Neural cell (in vitro differentiated cells): Measurements from ENCODE around the gene OR51A7. TPM values are rescaled to one million over a fixed set of nuclear protein-coding genes. Genes with fewer than 3 reads are reported as not detected.
"Not testable (repeated sequence)": the region's sequence is repeated elsewhere in the genome, so short reads cannot be mapped to it uniquely, and the experiment has no call there.

Experiments
- H2AFZ ChIP-seq: fragments of 200-600, 300-800 bp; sonication (generic), shearing (Covaris generic); 2 replicates; pipeline ENCODE4 v1.6.0; 2014; ENCODE audit warnings: low read depth, mild to moderate bottlenecking, antibody characterized with exemption, low read length, moderate library complexity
- H3F3A ChIP-seq: fragments of 200-600 bp; shearing (Covaris generic); 2 replicates; pipeline ENCODE4 v1.6.1; 2016; ENCODE audit warnings: mild to moderate bottlenecking, moderate library complexity, mixed read lengths, antibody characterized with exemption, low read length; ENCODE audit not compliant: insufficient read depth, poor library complexity, severe bottlenecking
- H3K27ac ChIP-seq: fragments of 200-600, 300-800 bp; sonication (generic), shearing (Covaris generic); 2 replicates; pipeline ENCODE4 v1.5.1; 2014; ENCODE audit warnings: mild to moderate bottlenecking, low read length, moderate library complexity
- H3K27me3 ChIP-seq: fragments of 300-800, 200-600 bp; sonication (generic), shearing (Covaris generic); 2 replicates; pipeline ENCODE4 v1.6.0; 2014; ENCODE audit warnings: mild to moderate bottlenecking, low read depth, low read length, moderate library complexity; ENCODE audit not compliant: insufficient read depth
- H3K36me3 ChIP-seq: fragments of 300-800, 200-600 bp; sonication (generic), shearing (Covaris generic); 2 replicates; pipeline ENCODE4 v1.5.1; 2014; ENCODE audit warnings: mild to moderate bottlenecking, antibody characterized with exemption, low read length, moderate library complexity; ENCODE audit not compliant: insufficient read depth
- H3K4me2 ChIP-seq: fragments of 300-800, 200-600 bp; sonication (generic), shearing (Covaris generic); 2 replicates; pipeline ENCODE4 v1.6.0; 2014; ENCODE audit warnings: mild to moderate bottlenecking, low read length
- H3K4me3 ChIP-seq: fragments of 300-800, 200-600 bp; sonication (generic), shearing (Covaris generic); 2 replicates; pipeline ENCODE4 v1.5.1; 2014; ENCODE audit warnings: mild to moderate bottlenecking, low read length, moderate library complexity
- H3K79me2 ChIP-seq: fragments of 200-600 bp; shearing (Covaris generic); replicated peaks from 2 replicates; pipeline ENCODE4 v1.6.0; 2014; ENCODE audit warnings: mild to moderate bottlenecking, low read length, moderate library complexity; ENCODE audit not compliant: insufficient read depth
- H3K9ac ChIP-seq: fragments of 300-800, 200-600 bp; sonication (generic), shearing (Covaris generic); 2 replicates; pipeline ENCODE4 v1.6.1; 2016; ENCODE audit warnings: mild to moderate bottlenecking, low read length, mixed read lengths
- H3K9me2 ChIP-seq: fragments of 200-600 bp; shearing (Covaris generic); 2 replicates; pipeline ENCODE4 v1.6.1; 2016; ENCODE audit warnings: mild to moderate bottlenecking, low read length, mixed read lengths; ENCODE audit not compliant: insufficient read depth
- H3K9me3 ChIP-seq: fragments of 200-600, 300-800 bp; sonication (generic), shearing (Covaris generic); 2 replicates; pipeline ENCODE4 v1.6.1; 2016; ENCODE audit warnings: mild to moderate bottlenecking, mixed run types, low read length, moderate library complexity, mixed read lengths
- H4K20me1 ChIP-seq: fragments of 200-600 bp; shearing (Covaris generic); 2 replicates; pipeline ENCODE4 v1.6.1; 2016; ENCODE audit warnings: mild to moderate bottlenecking, mixed run types; ENCODE audit not compliant: insufficient read depth
- EP300 ChIP-seq: fragments of 450-650 bp; conservative IDR thresholded peaks from 2 replicates; pipeline ENCODE4 v1.6.1; 2014; ENCODE audit warnings: antibody characterized with exemption, mild to moderate bottlenecking, moderate library complexity; ENCODE audit not compliant: poor library complexity, severe bottlenecking
- EZH2 ChIP-seq: fragments of 200-600, 300-800 bp; shearing (Covaris generic), sonication (generic); IDR thresholded peaks from 2 replicates; pipeline ENCODE4 v1.6.1; 2014; ENCODE audit warnings: antibody characterized with exemption, low read length, borderline replicate concordance, mild to moderate bottlenecking; ENCODE audit not compliant: insufficient read depth, poor library complexity, severe bottlenecking
- MXI1 ChIP-seq: fragments of 450-650 bp; conservative IDR thresholded peaks from 2 replicates; pipeline ENCODE4 v1.6.1; 2014; ENCODE audit warnings: antibody characterized with exemption, mild to moderate bottlenecking; ENCODE audit not compliant: poor library complexity, severe bottlenecking
- POLR2AphosphoS5 ChIP-seq: IDR thresholded peaks from 2 replicates; pipeline ENCODE4 v1.6.1; 2012
- RAD21 ChIP-seq: fragments of 450-650 bp; conservative IDR thresholded peaks from 2 replicates; pipeline ENCODE4 v1.6.1; 2014; ENCODE audit warnings: antibody characterized with exemption, mild to moderate bottlenecking, moderate library complexity
- SMC3 ChIP-seq: fragments of 450-650 bp; conservative IDR thresholded peaks from 2 replicates; pipeline ENCODE4 v1.6.1; 2014; ENCODE audit warnings: antibody characterized with exemption, mild to moderate bottlenecking, moderate library complexity; ENCODE audit not compliant: poor library complexity
- TAF1 ChIP-seq: IDR thresholded peaks from 2 replicates; pipeline ENCODE4 v1.6.1; 2012; ENCODE audit warnings: low read depth
- polyA minus RNA-seq: library from RNA; depleted of rRNA, polyadenylated mRNA; stranded (reverse); fragments of >200 nt; gene quantifications from 2 replicates; pipeline ENCODE4 v1.2.3, GENCODE V29; 2014
- polyA plus RNA-seq: library from polyadenylated mRNA; depleted of rRNA; stranded (reverse); fragments of >200 nt; gene quantifications from 2 replicates; pipeline ENCODE4 v1.2.3, GENCODE V29; 2014
- TF ChIP-seq, protein P1 (sequence below): fragments of 450-650 bp; IDR thresholded peaks from 2 replicates; pipeline ENCODE4 v1.5.1; 2014; ENCODE audit warnings: antibody characterized with exemption, mild to moderate bottlenecking, moderate library complexity; ENCODE audit not compliant: poor library complexity, severe bottlenecking
- TF ChIP-seq, protein P2 (sequence below): IDR thresholded peaks from 2 replicates; pipeline ENCODE4 v1.6.1; 2012; ENCODE audit warnings: borderline replicate concordance

The OR51A7 gene, protein sequence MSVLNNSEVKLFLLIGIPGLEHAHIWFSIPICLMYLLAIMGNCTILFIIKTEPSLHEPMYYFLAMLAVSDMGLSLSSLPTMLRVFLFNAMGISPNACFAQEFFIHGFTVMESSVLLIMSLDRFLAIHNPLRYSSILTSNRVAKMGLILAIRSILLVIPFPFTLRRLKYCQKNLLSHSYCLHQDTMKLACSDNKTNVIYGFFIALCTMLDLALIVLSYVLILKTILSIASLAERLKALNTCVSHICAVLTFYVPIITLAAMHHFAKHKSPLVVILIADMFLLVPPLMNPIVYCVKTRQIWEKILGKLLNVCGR
- not detected in 2 replicates for polyA plus RNA-seq
- polyA minus RNA-seq, result not detected in 2 replicates

DNA sequence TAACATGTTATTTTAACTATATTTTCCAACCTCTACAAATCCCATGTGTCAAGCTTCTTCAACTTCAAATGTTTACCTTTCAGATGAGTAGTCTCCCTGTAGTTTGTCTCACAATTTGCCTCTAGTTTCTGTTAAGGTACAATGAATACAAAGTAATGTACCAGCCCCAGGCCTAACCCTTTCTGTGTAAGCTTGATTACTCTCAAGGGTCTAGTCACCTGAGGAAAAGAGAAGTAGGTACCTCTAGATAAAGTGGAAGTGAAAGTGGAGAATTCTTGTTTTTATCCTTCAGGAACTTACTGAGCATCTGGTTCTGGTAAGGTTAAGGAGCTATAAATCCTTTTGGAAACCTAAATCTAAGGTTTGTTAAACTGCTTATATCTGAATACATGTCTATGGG lies at the start of gene OR51A7:
Gene OR51A7 (plus strand): TSS at position 300 of the 400 bp plus-strand sequence. CDS start 3,587 bp downstream, outside the sequence.
- no peaks in the 10 kb centered on the region for H3K9me2 ChIP-seq
- H3K79me2 ChIP-seq, result no peaks in the 10 kb centered on the region
- no peak within 1 kb of the TSS for H3K4me2 ChIP-seq
- no peak within 1 kb of the TSS for H3K4me3 ChIP-seq
- H3F3A ChIP-seq, result no peaks in the 10 kb centered on the region
- H3K27me3 ChIP-seq, result no peaks in the 10 kb centered on the region
- no peak within 1 kb of the TSS for H2AFZ ChIP-seq
- no peaks in the 10 kb centered on the region for H3K36me3 ChIP-seq
- no peak within 1 kb of the TSS for H3K27ac ChIP-seq
- no peaks in the 10 kb centered on the region for H3K9me3 ChIP-seq
- TF ChIP-seq SMC3, result no peak
- no peak for TF ChIP-seq TAF1
- no peak for TF ChIP-seq MXI1
- TF ChIP-seq EZH2, result no peak
- no peak for TF ChIP-seq POLR2AphosphoS5
- TF ChIP-seq EP300, result no peak
- TF ChIP-seq, protein P1, sequence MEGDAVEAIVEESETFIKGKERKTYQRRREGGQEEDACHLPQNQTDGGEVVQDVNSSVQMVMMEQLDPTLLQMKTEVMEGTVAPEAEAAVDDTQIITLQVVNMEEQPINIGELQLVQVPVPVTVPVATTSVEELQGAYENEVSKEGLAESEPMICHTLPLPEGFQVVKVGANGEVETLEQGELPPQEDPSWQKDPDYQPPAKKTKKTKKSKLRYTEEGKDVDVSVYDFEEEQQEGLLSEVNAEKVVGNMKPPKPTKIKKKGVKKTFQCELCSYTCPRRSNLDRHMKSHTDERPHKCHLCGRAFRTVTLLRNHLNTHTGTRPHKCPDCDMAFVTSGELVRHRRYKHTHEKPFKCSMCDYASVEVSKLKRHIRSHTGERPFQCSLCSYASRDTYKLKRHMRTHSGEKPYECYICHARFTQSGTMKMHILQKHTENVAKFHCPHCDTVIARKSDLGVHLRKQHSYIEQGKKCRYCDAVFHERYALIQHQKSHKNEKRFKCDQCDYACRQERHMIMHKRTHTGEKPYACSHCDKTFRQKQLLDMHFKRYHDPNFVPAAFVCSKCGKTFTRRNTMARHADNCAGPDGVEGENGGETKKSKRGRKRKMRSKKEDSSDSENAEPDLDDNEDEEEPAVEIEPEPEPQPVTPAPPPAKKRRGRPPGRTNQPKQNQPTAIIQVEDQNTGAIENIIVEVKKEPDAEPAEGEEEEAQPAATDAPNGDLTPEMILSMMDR, result no peak
- TF ChIP-seq RAD21, result no peak
- H3K9ac ChIP-seq, result no peak within 1 kb of the TSS
- H4K20me1 ChIP-seq, result no peaks in the 10 kb centered on the region

DNA sequence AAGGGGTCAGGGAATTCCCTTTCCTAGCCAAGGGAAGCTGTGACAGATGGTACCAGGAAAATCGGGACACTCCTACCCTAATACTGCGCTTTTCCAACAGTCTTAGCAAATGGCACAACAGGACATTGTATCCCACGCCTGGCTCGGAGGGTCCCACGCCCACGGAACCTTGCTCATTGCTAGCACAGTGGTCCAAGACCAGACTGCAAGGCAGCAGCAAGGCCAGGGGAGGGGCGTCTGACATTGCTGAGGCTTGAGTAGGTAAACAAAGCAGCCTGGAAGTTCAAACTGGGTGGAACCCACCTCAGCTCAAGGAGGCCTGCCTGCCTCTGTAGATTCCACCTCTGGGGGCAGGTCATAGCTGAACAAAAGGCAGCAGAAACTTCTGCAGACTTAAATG lies 49.3 kb upstream of the OR51A7 start:
- H2AFZ ChIP-seq, H3K4me2 ChIP-seq, H3K9me2 ChIP-seq, H3K9ac ChIP-seq, H3K27me3 ChIP-seq, H3K36me3 ChIP-seq, H3K79me2 ChIP-seq, H3F3A ChIP-seq, H3K4me3 ChIP-seq, H4K20me1 ChIP-seq, H3K9me3 ChIP-seq, H3K27ac ChIP-seq: not testable (repeated sequence)

DNA sequence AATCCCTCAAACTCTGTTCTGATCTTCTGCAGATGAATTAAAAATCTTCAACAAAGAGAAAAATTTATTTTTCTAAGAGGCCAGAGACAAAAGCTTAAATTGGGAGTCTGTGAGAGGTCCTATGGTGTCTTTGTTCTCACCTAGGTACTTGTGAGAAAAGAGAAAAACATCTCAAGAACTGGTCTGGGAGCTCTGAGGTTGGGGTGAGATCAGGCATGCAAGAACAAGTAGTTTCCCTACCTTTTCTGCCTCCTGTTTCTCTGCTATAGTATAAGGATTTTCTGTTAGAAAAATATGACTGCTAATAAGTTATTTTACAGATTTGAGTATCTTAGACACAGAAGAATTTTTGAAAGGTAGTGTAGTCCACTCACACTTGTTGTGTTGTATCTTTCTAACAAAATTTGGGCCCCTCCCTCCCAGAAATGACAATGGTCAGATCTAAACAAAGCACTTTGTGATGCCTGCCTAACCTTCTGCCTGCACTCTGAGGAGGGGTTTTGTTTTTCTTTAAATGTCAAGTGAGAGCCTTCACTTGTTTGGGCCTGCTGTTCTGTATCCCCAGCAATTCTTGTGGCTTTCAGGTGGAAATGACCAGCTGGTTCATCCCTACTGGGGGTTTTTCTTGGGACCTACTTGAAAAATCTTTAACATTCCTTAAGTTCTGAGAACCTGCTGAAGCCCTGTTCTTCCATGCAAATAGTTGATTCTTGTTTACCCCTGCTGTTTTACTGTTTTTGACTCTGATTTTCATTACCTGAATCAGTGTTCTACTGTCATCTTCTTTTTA lies 40.9 kb upstream of the OR51A7 start:
- H3K4me3 ChIP-seq, result no peak overlapping the region
- H3K27ac ChIP-seq, result no peak overlapping the region
- no peaks in the 10 kb centered on the region for H3K27me3 ChIP-seq
- H3K36me3 ChIP-seq, result no peaks in the 10 kb centered on the region
- H3K9ac ChIP-seq, result no peak overlapping the region
- no peaks in the 10 kb centered on the region for H3K79me2 ChIP-seq
- no peak overlapping the region for H2AFZ ChIP-seq
- no peaks in the 10 kb centered on the region for H4K20me1 ChIP-seq
- no peaks in the 10 kb centered on the region for H3K9me2 ChIP-seq
- TF ChIP-seq EP300 (no peak), SMC3 (no peak), POLR2AphosphoS5 (no peak), RAD21 (no peak), EZH2 (no peak)
- TF ChIP-seq, protein P2, sequence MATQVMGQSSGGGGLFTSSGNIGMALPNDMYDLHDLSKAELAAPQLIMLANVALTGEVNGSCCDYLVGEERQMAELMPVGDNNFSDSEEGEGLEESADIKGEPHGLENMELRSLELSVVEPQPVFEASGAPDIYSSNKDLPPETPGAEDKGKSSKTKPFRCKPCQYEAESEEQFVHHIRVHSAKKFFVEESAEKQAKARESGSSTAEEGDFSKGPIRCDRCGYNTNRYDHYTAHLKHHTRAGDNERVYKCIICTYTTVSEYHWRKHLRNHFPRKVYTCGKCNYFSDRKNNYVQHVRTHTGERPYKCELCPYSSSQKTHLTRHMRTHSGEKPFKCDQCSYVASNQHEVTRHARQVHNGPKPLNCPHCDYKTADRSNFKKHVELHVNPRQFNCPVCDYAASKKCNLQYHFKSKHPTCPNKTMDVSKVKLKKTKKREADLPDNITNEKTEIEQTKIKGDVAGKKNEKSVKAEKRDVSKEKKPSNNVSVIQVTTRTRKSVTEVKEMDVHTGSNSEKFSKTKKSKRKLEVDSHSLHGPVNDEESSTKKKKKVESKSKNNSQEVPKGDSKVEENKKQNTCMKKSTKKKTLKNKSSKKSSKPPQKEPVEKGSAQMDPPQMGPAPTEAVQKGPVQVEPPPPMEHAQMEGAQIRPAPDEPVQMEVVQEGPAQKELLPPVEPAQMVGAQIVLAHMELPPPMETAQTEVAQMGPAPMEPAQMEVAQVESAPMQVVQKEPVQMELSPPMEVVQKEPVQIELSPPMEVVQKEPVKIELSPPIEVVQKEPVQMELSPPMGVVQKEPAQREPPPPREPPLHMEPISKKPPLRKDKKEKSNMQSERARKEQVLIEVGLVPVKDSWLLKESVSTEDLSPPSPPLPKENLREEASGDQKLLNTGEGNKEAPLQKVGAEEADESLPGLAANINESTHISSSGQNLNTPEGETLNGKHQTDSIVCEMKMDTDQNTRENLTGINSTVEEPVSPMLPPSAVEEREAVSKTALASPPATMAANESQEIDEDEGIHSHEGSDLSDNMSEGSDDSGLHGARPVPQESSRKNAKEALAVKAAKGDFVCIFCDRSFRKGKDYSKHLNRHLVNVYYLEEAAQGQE, result no peak
- TF ChIP-seq, protein P1, result no peak
- H3K4me2 ChIP-seq, result no peak overlapping the region
- no peaks in the 10 kb centered on the region for H3F3A ChIP-seq
- H3K9me3 ChIP-seq, result no peaks in the 10 kb centered on the region
